H1 (cell line): ENCODE data around the gene OR2L2. TPM values are rescaled to one million over a fixed set of nuclear protein-coding genes. Genes with fewer than 3 reads are reported as not detected.

ENCODE experiments used
- CTCF ChIA-PET: fragments of 300-600 bp; sonication (Branson Sonifier 250); formaldehyde crosslinking; loops from one replicate; lab custom pipeline; 2021; ENCODE audit not compliant: partially characterized antibody; lab: Charles Lee
- POLR2A ChIA-PET: fragments of 300-600 bp; sonication (Branson Sonifier 250); formaldehyde crosslinking; loops from one replicate; lab custom pipeline; 2021; ENCODE audit warnings: inconsistent platforms; ENCODE audit not compliant: partially characterized antibody; lab: Charles Lee
- DNase-seq, 2 experiments: peaks; one replicate each; pipeline versions ENCODE4 v3.0.0 to v3.0.0-alpha.2; 2010 to 2022; ENCODE audit warnings: low spot score in 2 of 2, low read depth in 1 of 2, mixed read lengths in 1 of 2
- FAIRE-seq: peaks from 2 replicates; lab custom pipeline; 2011; peaks lifted over from hg19 to GRCh38; lab: Jason Lieb, UNC
- H2AFZ ChIP-seq: 2 replicates; pipeline ENCODE4 v1.8.1; 2012; ENCODE audit warnings: low read length, inconsistent platforms
- H2AK5ac ChIP-seq: 2 replicates; pipeline ENCODE4 v1.6.1; 2013; ENCODE audit warnings: low read depth, low read length
- H2BK120ac ChIP-seq: replicated peaks from 2 replicates; pipeline ENCODE3; 2013; ENCODE audit warnings: low read depth, low read length, inconsistent platforms
- H2BK12ac ChIP-seq: 2 replicates; pipeline ENCODE4 v1.6.1; 2013; ENCODE audit warnings: low read depth, low read length
- H2BK15ac ChIP-seq: 2 replicates; pipeline ENCODE4 v1.6.1; 2013; ENCODE audit warnings: low read length
- H2BK20ac ChIP-seq: 2 replicates; pipeline ENCODE4 v1.6.1; 2013; ENCODE audit warnings: low read length
- H2BK5ac ChIP-seq: 2 replicates; pipeline ENCODE4 v1.6.1; 2013; ENCODE audit warnings: low read depth, low read length
- H3K14ac ChIP-seq: 2 replicates; pipeline ENCODE4 v1.6.1; 2013; ENCODE audit warnings: inconsistent platforms; ENCODE audit not compliant: insufficient read length
- H3K18ac ChIP-seq: 2 replicates; pipeline ENCODE4 v1.6.1; 2013; ENCODE audit warnings: low read length; ENCODE audit errors: extremely low read depth
- H3K23ac ChIP-seq: 2 replicates; pipeline ENCODE4 v1.6.1; 2013; ENCODE audit warnings: inconsistent platforms; ENCODE audit not compliant: insufficient read length
- H3K23me2 ChIP-seq: 2 replicates; pipeline ENCODE4 v1.6.1; 2013; ENCODE audit warnings: low read depth, low read length
- H3K27ac ChIP-seq: 2 replicates; pipeline ENCODE4 v1.6.1; 2011; ENCODE audit warnings: low read depth, low read length, inconsistent platforms
- H3K27me3 ChIP-seq, 4 experiments: replicated peaks in 1 of 4; 1 replicate in 1 of 4; 2 replicates in 3 of 4; pipeline versions ENCODE4 v1.6.1 to v1.8.1; 2011 to 2013; ENCODE audit warnings: low read length in 3 of 4, mild to moderate bottlenecking in 3 of 4, inconsistent platforms in 2 of 4, mixed read lengths in 2 of 4, moderate library complexity in 1 of 4; ENCODE audit not compliant: control insufficient read depth in 3 of 4, insufficient read depth in 3 of 4; ENCODE audit errors: extremely low read depth in 1 of 4
- H3K36me3 ChIP-seq, 4 experiments: 2 replicates each; pipeline versions ENCODE4 v1.6.1 to v1.8.1; 2011 to 2013; ENCODE audit warnings: mild to moderate bottlenecking in 4 of 4, low read length in 3 of 4, moderate library complexity in 2 of 4, control low read depth in 1 of 4, inconsistent platforms in 1 of 4; ENCODE audit not compliant: insufficient read depth in 4 of 4, control insufficient read depth in 2 of 4
- H3K4ac ChIP-seq: replicated peaks from 2 replicates; pipeline ENCODE3; 2013; ENCODE audit warnings: low read length, low read depth, mixed read lengths, inconsistent platforms; ENCODE audit not compliant: insufficient read length
- H3K4me1 ChIP-seq, 4 experiments: replicated peaks in 1 of 4; 1 replicate in 1 of 4; 2 replicates in 3 of 4; pipeline versions ENCODE4 v1.6.1 to v1.8.1; 2011 to 2013; ENCODE audit warnings: low read length in 3 of 4, inconsistent platforms in 2 of 4, mixed read lengths in 1 of 4; ENCODE audit not compliant: insufficient read depth in 4 of 4, control insufficient read depth in 3 of 4
- H3K4me2 ChIP-seq, 2 experiments: 2 replicates each; pipeline versions ENCODE4 v1.6.1 to v1.8.1; 2011 to 2013; ENCODE audit warnings: low read depth in 2 of 2, low read length in 2 of 2, control low read depth in 1 of 2, inconsistent platforms in 1 of 2, mild to moderate bottlenecking in 1 of 2; ENCODE audit not compliant: insufficient read depth in 1 of 2
- H3K4me3 ChIP-seq, 4 experiments: fragments of 200-600, 300-600 bp in 1 of 4; sonication (generic), shearing (Covaris generic), sonication (Bioruptor Twin) in 1 of 4; 2 replicates each; pipeline versions ENCODE4 v1.5.1 to v1.8.1; 2011 to 2016; ENCODE audit warnings: low read length in 4 of 4, low read depth in 3 of 4, control low read depth in 2 of 4, inconsistent platforms in 2 of 4, mild to moderate bottlenecking in 2 of 4, mixed read lengths in 1 of 4, moderate library complexity in 1 of 4; ENCODE audit not compliant: insufficient read depth in 2 of 4; ENCODE audit errors: extremely low read depth in 1 of 4
- H3K56ac ChIP-seq: replicated peaks from 2 replicates; pipeline ENCODE3; 2013; ENCODE audit warnings: low read depth, mild to moderate bottlenecking, mixed read lengths, low read length, inconsistent platforms; ENCODE audit not compliant: insufficient read length
- H3K79me1 ChIP-seq: 2 replicates; pipeline ENCODE4 v1.6.1; 2013; ENCODE audit warnings: low read depth, low read length, control low read depth
- H3K79me2 ChIP-seq, 2 experiments: 2 replicates each; pipeline versions ENCODE4 v1.6.1 to v1.8.1; 2012 to 2013; ENCODE audit warnings: low read length in 2 of 2, mild to moderate bottlenecking in 2 of 2, inconsistent platforms in 1 of 2; ENCODE audit not compliant: insufficient read depth in 2 of 2, control insufficient read depth in 1 of 2
- H3K9ac ChIP-seq, 4 experiments: replicated peaks in 1 of 4; 1 replicate in 1 of 4; 2 replicates in 3 of 4; pipeline versions ENCODE4 v1.6.1 to v1.8.1; 2011 to 2013; ENCODE audit warnings: low read depth in 3 of 4, low read length in 3 of 4, control low read depth in 2 of 4, mild to moderate bottlenecking in 2 of 4, moderate library complexity in 2 of 4, inconsistent platforms in 1 of 4; ENCODE audit errors: extremely low read depth in 1 of 4
- H3K9me3 ChIP-seq, 2 experiments: 2 replicates each; pipeline versions ENCODE4 v1.6.1 to v1.8.1; 2012 to 2013; ENCODE audit warnings: mild to moderate bottlenecking in 2 of 2, moderate library complexity in 2 of 2, control low read depth in 1 of 2, inconsistent platforms in 1 of 2, low read depth in 1 of 2, low read length in 1 of 2, mixed read lengths in 1 of 2; ENCODE audit not compliant: insufficient read depth in 2 of 2
- H4K20me1 ChIP-seq, 2 experiments: replicated peaks in 1 of 2; 2 replicates each; pipeline versions ENCODE3 to v1.8.1; 2011 to 2013; ENCODE audit warnings: inconsistent platforms in 2 of 2, low read length in 2 of 2, mild to moderate bottlenecking in 1 of 2; ENCODE audit not compliant: insufficient read depth in 2 of 2, control insufficient read depth in 1 of 2
- H4K5ac ChIP-seq: 2 replicates; pipeline ENCODE4 v1.6.1; 2013; ENCODE audit warnings: low read length, low read depth, mixed read lengths, inconsistent platforms; ENCODE audit not compliant: insufficient read length
- H4K8ac ChIP-seq: 2 replicates; pipeline ENCODE4 v1.8.0; 2013; ENCODE audit warnings: mild to moderate bottlenecking, moderate library complexity, low read length, inconsistent platforms; ENCODE audit not compliant: insufficient read depth; ENCODE audit errors: extremely low read depth
- H4K91ac ChIP-seq: replicated peaks from 2 replicates; pipeline ENCODE3; 2013; ENCODE audit warnings: low read length, mixed read lengths, inconsistent platforms; ENCODE audit not compliant: insufficient read length
- BCL11A ChIP-seq, 2 experiments: IDR thresholded peaks; one replicate each; pipeline ENCODE4 v1.6.1; 2011; ENCODE audit warnings: low read depth in 2 of 2, low read length in 2 of 2, mild to moderate bottlenecking in 2 of 2
- GABPA ChIP-seq: IDR thresholded peaks from 2 replicates; pipeline ENCODE4 v1.6.1; 2011; ENCODE audit warnings: mild to moderate bottlenecking, low read length, moderate library complexity, borderline replicate concordance; ENCODE audit not compliant: insufficient read depth
- WGBS, 2 experiments: shearing (Covaris generic) in 1 of 2; methylation state at CpG; one replicate each; pipeline versions ENCODE4 v1.1.6 to v1.1.7; 2013 to 2015; ENCODE audit warnings: low lambda C conversion rate in 2 of 2, mixed read lengths in 2 of 2, inconsistent platforms in 1 of 2, low coverage in 1 of 2, missing lambda C conversion rate in 1 of 2; ENCODE audit not compliant: insufficient replicate concordance in 2 of 2, insufficient coverage in 1 of 2, insufficient read length in 1 of 2; ENCODE audit errors: extremely low coverage in 1 of 2, missing lambda C conversion rate in 1 of 2; 5-methylcytosine and 5-hydroxymethylcytosine counted together
- polyA plus RNA-seq, 7 experiments: library from polyadenylated mRNA; depleted of rRNA in 3 of 7; stranded (reverse) in 5 of 7; unstranded in 2 of 7; fragments of >200 nt in 5 of 7; fragments of 200-250 nt in 2 of 7; gene quantifications; 1 replicate in 5 of 7; 2 replicates in 1 of 7; 4 replicates in 1 of 7; pipeline versions ENCODE4 v1.2.1 to v1.2.3, GENCODE V29; 2011 to 2013; ENCODE audit warnings: missing spikeins in 2 of 7, mixed read lengths in 2 of 7
- total RNA-seq: library from RNA; stranded (reverse); fragmentation: NEBNext Ultra II Directional; extraction: Animal tissue kit (Norgen Biotek cat#: 25700); gene quantifications from 2 replicates; pipeline ENCODE4 v1.2.1, GENCODE V29; 2021

The OR2L2 gene
- total and polyA plus RNA-seq, 2 of the 8 experiments (the other 6 are each of a cell fraction or from before 2014, with no cell fraction given) = not detected

DNA sequence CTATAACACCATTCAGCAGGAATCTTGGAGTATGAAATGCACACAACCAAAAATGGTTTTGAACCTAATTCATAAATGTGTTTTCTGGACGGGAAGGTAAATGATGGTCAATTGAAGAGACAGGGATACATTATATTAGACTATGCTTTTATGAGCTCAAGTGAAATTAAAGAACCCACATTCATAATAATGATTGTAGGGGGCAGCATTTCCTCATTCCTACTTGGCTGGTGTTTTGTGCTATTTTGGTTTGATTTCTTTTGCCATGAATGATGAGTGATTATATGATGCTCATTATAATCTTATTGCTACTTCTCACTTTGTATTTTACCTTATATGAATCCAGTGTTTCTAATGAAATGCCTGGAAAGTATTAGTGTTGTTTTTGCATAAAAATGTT lies 17.1 kb downstream of the OR2L2 start:
- H3K14ac ChIP-seq = no peak overlapping the region
- no peaks in the 10 kb centered on the region for H3K79me2 ChIP-seq
- no peak for DNase-seq
- no peak overlapping the region for H3K27ac ChIP-seq
- H4K8ac ChIP-seq = no peak overlapping the region
- no peak overlapping the region for H4K91ac ChIP-seq
- no peak overlapping the region for H3K23ac ChIP-seq
- H3K79me1 ChIP-seq = no peaks in the 10 kb centered on the region
- no peak overlapping the region for H2BK12ac ChIP-seq
- WGBS, 2 experiments = 94% methylated on average over 1 of the region's 1 CpG; no CpG with 5 or more reads in 1 of the 2 experiments
- no peak overlapping the region for H2BK120ac ChIP-seq
- H3K56ac ChIP-seq = no peak overlapping the region
- no peaks in the 10 kb centered on the region for H3K36me3 ChIP-seq
- no peak overlapping the region for H3K18ac ChIP-seq
- CTCF ChIA-PET = no interaction called here
- H4K5ac ChIP-seq = no peak overlapping the region
- no peaks in the 10 kb centered on the region for H3K4me1 ChIP-seq
- H3K9me3 ChIP-seq = peaks cover 49 to 56% of the 10 kb centered on the region in 2 experiments
- FAIRE-seq = no peak
- H2BK15ac ChIP-seq = no peak overlapping the region
- H3K27me3 ChIP-seq = no peaks in the 10 kb centered on the region
- H3K23me2 ChIP-seq = no peaks in the 10 kb centered on the region
- H2BK20ac ChIP-seq = no peak overlapping the region
- no peak overlapping the region for H3K4me3 ChIP-seq
- no peak overlapping the region for H2AFZ ChIP-seq
- POLR2A ChIA-PET = no interaction called here
- H3K4ac ChIP-seq = no peak overlapping the region
- H2AK5ac ChIP-seq = no peak overlapping the region
- no peak overlapping the region for H3K4me2 ChIP-seq
- no peaks in the 10 kb centered on the region for H4K20me1 ChIP-seq
- H2BK5ac ChIP-seq = no peak overlapping the region
- no peak overlapping the region for H3K9ac ChIP-seq
- TF ChIP-seq GABPA = no peak
- no peak for TF ChIP-seq BCL11A (IDR thresholded peaks at IDR 0.05; ENCODE audit: low read depth in 2 of 2, low read length in 2 of 2)
